Epithelial cell of proximal tubule (primary cell): ENCODE results near the gene INPP5F. TPM values are rescaled to one million over a fixed set of nuclear protein-coding genes. Genes with fewer than 3 reads are reported as not detected.

ENCODE experiments used
- DNase-seq: peaks from one replicate; pipeline ENCODE4 v3.0.0-alpha.2; 2011; ENCODE audit warnings: low read depth
- H3K4me3 ChIP-seq: 2 replicates; pipeline ENCODE4 v1.5.1; 2011; ENCODE audit warnings: low read depth, mild to moderate bottlenecking, low read length
- total RNA-seq: library from RNA; depleted of rRNA; stranded (reverse); fragments of >200 nt; gene quantifications from 2 replicates; pipeline ENCODE4 v1.2.3, GENCODE V29; 2015
- TF ChIP-seq, protein P1 (sequence below): conservative IDR thresholded peaks from 2 replicates; pipeline ENCODE4 v1.5.1; 2012; ENCODE audit warnings: low read depth, mild to moderate bottlenecking, low read length

INPP5F gene, protein sequence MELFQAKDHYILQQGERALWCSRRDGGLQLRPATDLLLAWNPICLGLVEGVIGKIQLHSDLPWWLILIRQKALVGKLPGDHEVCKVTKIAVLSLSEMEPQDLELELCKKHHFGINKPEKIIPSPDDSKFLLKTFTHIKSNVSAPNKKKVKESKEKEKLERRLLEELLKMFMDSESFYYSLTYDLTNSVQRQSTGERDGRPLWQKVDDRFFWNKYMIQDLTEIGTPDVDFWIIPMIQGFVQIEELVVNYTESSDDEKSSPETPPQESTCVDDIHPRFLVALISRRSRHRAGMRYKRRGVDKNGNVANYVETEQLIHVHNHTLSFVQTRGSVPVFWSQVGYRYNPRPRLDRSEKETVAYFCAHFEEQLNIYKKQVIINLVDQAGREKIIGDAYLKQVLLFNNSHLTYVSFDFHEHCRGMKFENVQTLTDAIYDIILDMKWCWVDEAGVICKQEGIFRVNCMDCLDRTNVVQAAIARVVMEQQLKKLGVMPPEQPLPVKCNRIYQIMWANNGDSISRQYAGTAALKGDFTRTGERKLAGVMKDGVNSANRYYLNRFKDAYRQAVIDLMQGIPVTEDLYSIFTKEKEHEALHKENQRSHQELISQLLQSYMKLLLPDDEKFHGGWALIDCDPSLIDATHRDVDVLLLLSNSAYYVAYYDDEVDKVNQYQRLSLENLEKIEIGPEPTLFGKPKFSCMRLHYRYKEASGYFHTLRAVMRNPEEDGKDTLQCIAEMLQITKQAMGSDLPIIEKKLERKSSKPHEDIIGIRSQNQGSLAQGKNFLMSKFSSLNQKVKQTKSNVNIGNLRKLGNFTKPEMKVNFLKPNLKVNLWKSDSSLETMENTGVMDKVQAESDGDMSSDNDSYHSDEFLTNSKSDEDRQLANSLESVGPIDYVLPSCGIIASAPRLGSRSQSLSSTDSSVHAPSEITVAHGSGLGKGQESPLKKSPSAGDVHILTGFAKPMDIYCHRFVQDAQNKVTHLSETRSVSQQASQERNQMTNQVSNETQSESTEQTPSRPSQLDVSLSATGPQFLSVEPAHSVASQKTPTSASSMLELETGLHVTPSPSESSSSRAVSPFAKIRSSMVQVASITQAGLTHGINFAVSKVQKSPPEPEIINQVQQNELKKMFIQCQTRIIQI
- 12.4 and 17.7 TPM in 2 replicates for total RNA-seq

DNA sequence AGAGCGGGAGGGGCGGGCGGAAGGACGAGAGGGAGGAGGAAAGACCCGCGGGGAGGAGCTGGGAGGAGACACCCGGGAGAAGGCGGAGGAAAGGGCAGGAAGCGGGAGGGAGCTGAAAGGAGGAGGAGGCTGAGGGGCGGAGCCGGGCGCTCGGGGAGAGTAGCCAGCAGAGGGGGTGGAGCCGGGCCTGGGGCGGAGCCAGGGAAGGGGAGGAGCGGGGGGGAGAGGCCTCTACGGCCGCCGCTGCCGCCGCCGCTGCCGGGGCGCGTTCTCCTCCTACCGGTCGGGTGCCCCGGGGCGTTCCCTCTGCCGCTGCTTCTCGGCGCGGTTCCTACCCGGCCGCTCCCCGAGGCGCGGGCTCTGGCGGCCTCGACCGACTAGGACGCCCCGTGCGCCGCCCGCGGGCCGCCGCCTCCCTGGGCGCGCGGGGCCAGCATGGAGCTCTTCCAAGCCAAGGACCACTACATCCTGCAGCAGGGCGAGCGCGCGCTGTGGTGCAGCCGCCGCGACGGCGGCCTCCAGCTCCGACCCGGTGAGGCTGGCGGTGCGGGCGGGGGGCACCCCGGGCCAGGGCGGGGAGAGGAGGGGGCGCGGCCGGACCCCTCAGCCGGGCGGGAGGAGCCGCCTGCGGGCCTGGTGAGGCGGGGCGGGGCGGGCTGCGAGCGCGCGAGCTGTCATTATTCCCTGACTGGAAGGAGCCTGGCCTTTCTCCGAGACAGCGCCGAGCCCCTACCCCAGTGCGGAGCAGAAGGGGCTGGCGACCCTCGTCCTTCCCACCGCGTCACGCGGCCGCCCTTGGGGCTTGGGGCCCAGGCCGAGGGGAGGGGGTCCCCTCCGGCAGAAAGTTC lies at the start of gene INPP5F:
INPP5F (plus strand) TSS at position 223 of the 848 bp plus-strand sequence; CDS start at position 436, 213 bp downstream.
- H3K4me3 ChIP-seq: peak within 1 kb of the TSS; percentile 78
- TF ChIP-seq, protein P1, sequence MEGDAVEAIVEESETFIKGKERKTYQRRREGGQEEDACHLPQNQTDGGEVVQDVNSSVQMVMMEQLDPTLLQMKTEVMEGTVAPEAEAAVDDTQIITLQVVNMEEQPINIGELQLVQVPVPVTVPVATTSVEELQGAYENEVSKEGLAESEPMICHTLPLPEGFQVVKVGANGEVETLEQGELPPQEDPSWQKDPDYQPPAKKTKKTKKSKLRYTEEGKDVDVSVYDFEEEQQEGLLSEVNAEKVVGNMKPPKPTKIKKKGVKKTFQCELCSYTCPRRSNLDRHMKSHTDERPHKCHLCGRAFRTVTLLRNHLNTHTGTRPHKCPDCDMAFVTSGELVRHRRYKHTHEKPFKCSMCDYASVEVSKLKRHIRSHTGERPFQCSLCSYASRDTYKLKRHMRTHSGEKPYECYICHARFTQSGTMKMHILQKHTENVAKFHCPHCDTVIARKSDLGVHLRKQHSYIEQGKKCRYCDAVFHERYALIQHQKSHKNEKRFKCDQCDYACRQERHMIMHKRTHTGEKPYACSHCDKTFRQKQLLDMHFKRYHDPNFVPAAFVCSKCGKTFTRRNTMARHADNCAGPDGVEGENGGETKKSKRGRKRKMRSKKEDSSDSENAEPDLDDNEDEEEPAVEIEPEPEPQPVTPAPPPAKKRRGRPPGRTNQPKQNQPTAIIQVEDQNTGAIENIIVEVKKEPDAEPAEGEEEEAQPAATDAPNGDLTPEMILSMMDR: peak; percentile 7
- DNase-seq: peak; percentile 67

DNA sequence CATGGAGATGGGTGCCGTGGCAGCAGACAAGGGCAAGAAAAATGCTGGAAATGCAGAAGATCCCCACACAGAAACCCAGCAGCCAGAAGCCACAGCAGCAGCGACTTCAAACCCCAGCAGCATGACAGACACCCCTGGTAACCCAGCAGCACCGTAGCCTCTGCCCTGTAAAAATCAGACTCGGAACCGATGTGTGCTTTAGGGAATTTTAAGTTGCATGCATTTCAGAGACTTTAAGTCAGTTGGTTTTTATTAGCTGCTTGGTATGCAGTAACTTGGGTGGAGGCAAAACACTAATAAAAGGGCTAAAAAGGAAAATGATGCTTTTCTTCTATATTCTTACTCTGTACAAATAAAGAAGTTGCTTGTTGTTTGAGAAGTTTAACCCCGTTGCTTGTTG lies 48.7 kb upstream of the INPP5F start:
- TF ChIP-seq, protein P1: no peak
- no peak overlapping the region for H3K4me3 ChIP-seq
- no peak for DNase-seq

DNA sequence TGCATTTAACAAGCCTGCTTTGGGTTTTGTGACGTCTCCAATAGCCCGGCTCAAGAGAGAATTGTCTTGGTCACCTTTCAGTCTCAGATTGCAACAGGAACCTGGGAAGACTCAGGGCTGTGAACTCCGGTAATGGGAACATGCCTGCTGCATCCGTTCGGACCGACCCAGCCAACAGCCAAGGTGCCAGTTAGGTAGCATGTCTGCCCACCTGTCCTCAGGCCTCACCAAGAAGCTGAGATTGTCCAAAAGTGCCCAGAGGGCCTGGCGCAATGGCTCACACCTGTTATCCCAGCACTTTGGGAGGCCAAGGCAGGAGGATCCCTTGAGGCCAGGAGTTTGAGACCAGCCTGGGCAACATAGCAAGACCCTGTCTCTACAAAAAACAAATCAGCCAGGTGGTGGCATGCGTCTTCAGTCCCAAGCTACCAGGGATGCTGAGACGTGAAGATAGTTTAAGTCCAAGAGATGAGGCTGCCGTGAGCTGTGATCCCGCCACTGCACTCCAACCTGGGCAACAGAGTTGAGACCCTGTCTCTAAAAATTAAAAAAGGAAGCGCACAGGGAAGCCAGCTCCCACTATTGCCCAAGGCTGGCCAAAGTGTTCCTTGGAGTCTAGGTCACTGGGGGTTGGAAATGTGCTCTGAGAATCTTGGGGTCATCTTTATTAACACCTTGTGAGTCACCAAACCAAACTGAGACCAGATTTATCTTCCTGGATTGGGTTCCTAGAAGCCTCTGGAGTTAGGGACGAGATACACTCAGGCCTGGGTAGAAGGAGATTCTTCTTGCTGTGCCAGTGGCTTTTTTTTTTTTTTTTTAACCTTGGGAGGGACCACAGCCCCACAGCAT lies 47.7 kb upstream of the INPP5F start:
- TF ChIP-seq, protein P1: no peak
- no peak overlapping the region for H3K4me3 ChIP-seq
- DNase-seq: no peak

DNA sequence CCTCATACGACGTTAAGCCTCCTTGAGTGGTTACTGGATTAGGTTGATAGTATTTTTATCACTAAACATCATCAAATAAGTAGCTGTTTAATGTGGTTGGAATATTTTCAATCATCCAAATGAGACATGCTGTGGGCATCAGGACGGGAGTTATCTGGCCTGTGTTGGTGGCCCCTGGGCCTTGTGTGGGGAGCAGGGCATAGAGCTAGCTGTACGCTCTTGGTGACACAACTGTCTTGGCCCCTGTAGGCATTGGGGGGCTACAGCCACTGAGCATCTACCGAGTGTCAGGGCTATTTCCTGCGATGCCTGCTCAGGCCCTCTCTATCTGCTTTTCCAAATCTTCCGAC lies 46.4 kb upstream of the INPP5F start:
- DNase-seq: no peak
- no peak overlapping the region for H3K4me3 ChIP-seq
- TF ChIP-seq, protein P1: no peak

DNA sequence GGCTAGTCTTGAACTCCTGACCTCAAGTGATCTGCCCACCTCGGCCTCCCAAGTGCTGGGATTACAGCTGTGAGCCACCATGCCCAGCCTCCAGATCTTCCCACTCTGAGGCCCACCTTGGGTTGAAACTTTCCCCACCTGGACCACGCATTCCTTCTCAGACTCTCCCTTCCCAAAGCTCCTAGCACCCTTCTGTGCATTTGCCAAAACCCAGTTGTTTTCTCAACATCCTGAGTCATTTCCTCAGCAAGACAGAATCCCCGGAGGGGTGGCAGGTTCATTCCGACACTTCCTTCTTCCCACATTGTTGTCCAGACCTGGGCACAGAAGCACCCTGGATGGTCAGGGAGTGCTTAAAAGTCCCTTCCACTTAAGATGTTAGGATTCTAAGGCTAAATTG lies 45.8 kb upstream of the INPP5F start:
- TF ChIP-seq, protein P1: no peak
- no peak overlapping the region for H3K4me3 ChIP-seq
- DNase-seq: no peak

DNA sequence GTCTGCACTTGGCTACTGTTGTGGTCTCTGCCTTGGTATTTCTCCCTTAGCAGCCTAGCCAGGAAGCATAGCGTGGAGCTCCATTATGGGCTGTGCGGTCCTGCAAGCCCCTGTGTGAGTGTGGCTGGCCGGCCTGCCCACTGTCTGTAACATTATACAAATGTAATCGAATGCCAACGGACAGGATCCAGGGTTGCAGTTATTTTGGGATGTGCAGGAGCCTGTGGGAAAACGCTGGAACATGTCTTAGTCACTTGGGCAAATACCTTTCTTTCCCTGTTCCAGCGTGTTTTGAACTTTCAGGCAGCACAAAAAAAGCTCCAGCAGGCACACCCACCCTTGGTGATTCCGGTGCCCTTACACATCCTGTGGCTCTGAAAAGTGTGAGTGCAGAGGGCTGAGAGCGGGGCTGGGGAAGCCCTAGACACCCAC lies 45.2 kb upstream of the INPP5F start:
- no peak for DNase-seq
- TF ChIP-seq, protein P1: no peak
- H3K4me3 ChIP-seq: no peak overlapping the region
